HepG2 (cell line): ENCODE results near the gene GGA1. TPM values are rescaled to one million over a fixed set of nuclear protein-coding genes. Genes with fewer than 3 reads are reported as not detected.

Experiments
- ISL2 ChIP-seq: sonication (generic); formaldehyde crosslinking; IDR thresholded peaks from 2 replicates; pipeline ENCODE4 v1.5.0; 2020; ENCODE audit warnings: missing genetic modification reagents
- MAX ChIP-seq: IDR thresholded peaks from 2 replicates; pipeline ENCODE4 v1.6.1; 2012; ENCODE audit warnings: inconsistent platforms
- MLLT10 ChIP-seq: sonication (generic); formaldehyde crosslinking; IDR thresholded peaks from 2 replicates; pipeline ENCODE4 v1.4.0; 2020; ENCODE audit warnings: missing genetic modification reagents
- MTF1 ChIP-seq: sonication (generic); formaldehyde crosslinking; IDR thresholded peaks from 2 replicates; pipeline ENCODE4 v1.5.0; 2020; ENCODE audit warnings: missing genetic modification reagents
- PHF20 ChIP-seq: sonication (generic); formaldehyde crosslinking; IDR thresholded peaks from 2 replicates; pipeline ENCODE4 v1.5.0; 2020; ENCODE audit warnings: mild to moderate bottlenecking, missing genetic modification reagents
- POGZ ChIP-seq: sonication (generic); formaldehyde crosslinking; IDR thresholded peaks from 2 replicates; pipeline ENCODE4 v1.4.0; 2020; ENCODE audit warnings: mild to moderate bottlenecking, missing genetic modification reagents
- SOX13 ChIP-seq, 3 experiments: fragments of 450-650 bp in 1 of 3; sonication (generic) in 1 of 3; formaldehyde crosslinking in 1 of 3; IDR thresholded peaks in 2 of 3; conservative IDR thresholded peaks in 1 of 3; 2 replicates each; pipeline versions ENCODE4 v1.5.0 to v1.6.1; 2016 to 2020; ENCODE audit warnings: antibody characterized with exemption in 1 of 3, mild to moderate bottlenecking in 1 of 3, missing compliant biosample characterization in 1 of 3, missing genetic modification reagents in 1 of 3, moderate library complexity in 1 of 3
- ZNF337 ChIP-seq: sonication (generic); formaldehyde crosslinking; IDR thresholded peaks from 2 replicates; pipeline ENCODE4 v1.5.1; 2020; ENCODE audit warnings: missing genetic modification reagents, low read depth, mild to moderate bottlenecking, borderline replicate concordance
- ZNF550 ChIP-seq: sonication (generic); formaldehyde crosslinking; IDR thresholded peaks from 2 replicates; pipeline ENCODE4 v1.4.0; 2020; ENCODE audit warnings: mild to moderate bottlenecking, missing genetic modification reagents, borderline replicate concordance
- ZNF619 ChIP-seq: sonication (generic); formaldehyde crosslinking; IDR thresholded peaks from 2 replicates; pipeline ENCODE4 v1.4.0; 2020; ENCODE audit warnings: mild to moderate bottlenecking, missing genetic modification reagents
- polyA plus RNA-seq, 8 experiments: library from polyadenylated mRNA; depleted of rRNA in 3 of 8; stranded (reverse) in 7 of 8; unstranded in 1 of 8; fragments of >200 nt; fragmentation: Illumina TruSeq in 4 of 8; extraction: Trizol in 4 of 8; gene quantifications; 2 replicates each; pipeline versions ENCODE4 v1.2.1 to v1.2.3, GENCODE V29; 2011 to 2016; ENCODE audit warnings: low read depth in 4 of 8, missing spikeins in 1 of 8, mixed read lengths in 1 of 8; ENCODE audit not compliant: insufficient read depth in 1 of 8
- total RNA-seq, 5 experiments: library from RNA; depleted of rRNA; stranded (reverse); fragments of >200 nt; fragmentation: Illumina TruSeq; extraction: Trizol; gene quantifications; 2 replicates each; pipeline ENCODE4 v1.2.3, GENCODE V29; 2016; ENCODE audit warnings: low read depth in 1 of 5
- TF ChIP-seq, protein P1 (sequence below), 2 experiments: sonication (generic) in 1 of 2; formaldehyde crosslinking in 1 of 2; IDR thresholded peaks; 2 replicates each; pipeline versions ENCODE4 v1.4.0 to v1.6.1; 2016 to 2020; ENCODE audit warnings: borderline replicate concordance in 1 of 2, low read depth in 1 of 2, mild to moderate bottlenecking in 1 of 2, missing genetic modification reagents in 1 of 2
- TF ChIP-seq, protein P2 (sequence below): sonication (generic); formaldehyde crosslinking; IDR thresholded peaks from 2 replicates; pipeline ENCODE4 v1.5.1; 2020; ENCODE audit warnings: mild to moderate bottlenecking, missing genetic modification reagents, moderate library complexity
- TF ChIP-seq, protein P3 (sequence below): sonication (generic); formaldehyde crosslinking; conservative IDR thresholded peaks from 2 replicates; pipeline ENCODE4 v1.5.0; 2020; ENCODE audit warnings: missing genetic modification reagents
- TF ChIP-seq, protein P4 (sequence below): sonication (generic); formaldehyde crosslinking; IDR thresholded peaks from 2 replicates; pipeline ENCODE4 v1.8.0; 2022; ENCODE audit warnings: missing genetic modification reagents, low read depth, mild to moderate bottlenecking, borderline replicate concordance

The GGA1 gene
- total and polyA plus RNA-seq, 2 of the 13 experiments (the other 11 are each of a cell fraction or from before 2014, with no cell fraction given), result 29.1 to 87.2 TPM

DNA sequence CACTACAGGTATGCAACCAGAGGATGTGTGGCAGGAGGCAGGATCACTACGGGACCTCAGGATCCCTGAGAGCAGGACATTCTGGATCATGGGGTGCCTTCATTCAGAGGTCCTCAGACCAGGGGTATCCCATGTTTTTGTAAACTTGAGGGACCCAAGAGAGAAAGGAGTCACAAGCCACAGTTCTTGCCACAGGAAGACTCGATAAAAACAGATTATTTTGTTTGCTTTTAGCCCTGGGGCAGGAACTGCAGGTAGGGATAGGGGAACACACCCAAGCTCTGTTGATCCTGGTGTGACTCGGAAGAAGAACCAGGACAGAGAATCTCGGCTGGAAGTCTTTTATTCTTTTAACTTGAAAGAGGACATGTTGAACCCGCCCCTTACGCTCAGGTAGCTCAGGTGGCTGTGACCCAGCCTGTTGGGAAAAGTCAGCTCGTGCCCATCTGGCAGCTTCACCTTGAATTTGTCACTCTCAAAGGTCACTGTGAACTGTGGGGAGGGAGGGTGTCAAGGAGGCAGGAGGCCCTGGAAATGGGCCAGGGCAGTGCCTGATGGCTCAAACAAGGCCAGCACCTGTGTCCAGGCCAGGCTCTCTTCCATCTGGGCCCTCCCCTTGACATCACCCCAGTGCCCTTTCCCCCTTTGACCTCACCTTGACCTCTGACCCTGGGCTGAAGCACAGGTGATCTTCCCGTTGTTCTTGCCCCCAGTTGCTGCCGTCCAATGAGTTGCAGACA, 38.5 kb upstream of the GGA1 start (continued):
- TF ChIP-seq, protein P1, sequence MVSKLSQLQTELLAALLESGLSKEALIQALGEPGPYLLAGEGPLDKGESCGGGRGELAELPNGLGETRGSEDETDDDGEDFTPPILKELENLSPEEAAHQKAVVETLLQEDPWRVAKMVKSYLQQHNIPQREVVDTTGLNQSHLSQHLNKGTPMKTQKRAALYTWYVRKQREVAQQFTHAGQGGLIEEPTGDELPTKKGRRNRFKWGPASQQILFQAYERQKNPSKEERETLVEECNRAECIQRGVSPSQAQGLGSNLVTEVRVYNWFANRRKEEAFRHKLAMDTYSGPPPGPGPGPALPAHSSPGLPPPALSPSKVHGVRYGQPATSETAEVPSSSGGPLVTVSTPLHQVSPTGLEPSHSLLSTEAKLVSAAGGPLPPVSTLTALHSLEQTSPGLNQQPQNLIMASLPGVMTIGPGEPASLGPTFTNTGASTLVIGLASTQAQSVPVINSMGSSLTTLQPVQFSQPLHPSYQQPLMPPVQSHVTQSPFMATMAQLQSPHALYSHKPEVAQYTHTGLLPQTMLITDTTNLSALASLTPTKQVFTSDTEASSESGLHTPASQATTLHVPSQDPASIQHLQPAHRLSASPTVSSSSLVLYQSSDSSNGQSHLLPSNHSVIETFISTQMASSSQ (IDR thresholded peaks at IDR 0.05; ENCODE audit: low read depth), result no peak
- TF ChIP-seq, protein P1 (CRISPR knock-in tag; IDR thresholded peaks at IDR 0.05; ENCODE audit: borderline replicate concordance), result no peak
- TF ChIP-seq, protein P2, sequence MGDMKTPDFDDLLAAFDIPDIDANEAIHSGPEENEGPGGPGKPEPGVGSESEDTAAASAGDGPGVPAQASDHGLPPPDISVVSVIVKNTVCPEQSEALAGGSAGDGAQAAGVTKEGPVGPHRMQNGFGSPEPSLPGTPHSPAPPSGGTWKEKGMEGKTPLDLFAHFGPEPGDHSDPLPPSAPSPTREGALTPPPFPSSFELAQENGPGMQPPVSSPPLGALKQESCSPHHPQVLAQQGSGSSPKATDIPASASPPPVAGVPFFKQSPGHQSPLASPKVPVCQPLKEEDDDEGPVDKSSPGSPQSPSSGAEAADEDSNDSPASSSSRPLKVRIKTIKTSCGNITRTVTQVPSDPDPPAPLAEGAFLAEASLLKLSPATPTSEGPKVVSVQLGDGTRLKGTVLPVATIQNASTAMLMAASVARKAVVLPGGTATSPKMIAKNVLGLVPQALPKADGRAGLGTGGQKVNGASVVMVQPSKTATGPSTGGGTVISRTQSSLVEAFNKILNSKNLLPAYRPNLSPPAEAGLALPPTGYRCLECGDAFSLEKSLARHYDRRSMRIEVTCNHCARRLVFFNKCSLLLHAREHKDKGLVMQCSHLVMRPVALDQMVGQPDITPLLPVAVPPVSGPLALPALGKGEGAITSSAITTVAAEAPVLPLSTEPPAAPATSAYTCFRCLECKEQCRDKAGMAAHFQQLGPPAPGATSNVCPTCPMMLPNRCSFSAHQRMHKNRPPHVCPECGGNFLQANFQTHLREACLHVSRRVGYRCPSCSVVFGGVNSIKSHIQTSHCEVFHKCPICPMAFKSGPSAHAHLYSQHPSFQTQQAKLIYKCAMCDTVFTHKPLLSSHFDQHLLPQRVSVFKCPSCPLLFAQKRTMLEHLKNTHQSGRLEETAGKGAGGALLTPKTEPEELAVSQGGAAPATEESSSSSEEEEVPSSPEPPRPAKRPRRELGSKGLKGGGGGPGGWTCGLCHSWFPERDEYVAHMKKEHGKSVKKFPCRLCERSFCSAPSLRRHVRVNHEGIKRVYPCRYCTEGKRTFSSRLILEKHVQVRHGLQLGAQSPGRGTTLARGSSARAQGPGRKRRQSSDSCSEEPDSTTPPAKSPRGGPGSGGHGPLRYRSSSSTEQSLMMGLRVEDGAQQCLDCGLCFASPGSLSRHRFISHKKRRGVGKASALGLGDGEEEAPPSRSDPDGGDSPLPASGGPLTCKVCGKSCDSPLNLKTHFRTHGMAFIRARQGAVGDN (CRISPR knock-in tag), result peak; percentile 62
- TF ChIP-seq POGZ (peak; percentile 31), MLLT10 (no peak), ZNF337 (CRISPR knock-in tag) (no peak; the same call in 1 of the 2 replicates), MAX (peak; percentile 61; the same call in 1 of the 2 replicates), ZNF550 (CRISPR knock-in tag) (no peak), PHF20 (0 out of 2 replicates have a peak, but pooled peaks have one; percentile 21), ISL2 (CRISPR knock-in tag) (peak; percentile 22; the same call in 1 of the 2 replicates), SOX13 (IDR thresholded peaks at IDR 0.05) (no peak), SOX13 (CRISPR knock-in tag; conservative IDR thresholded peaks at IDR 0.05 in 1 of 2, IDR thresholded peaks at IDR 0.05 in 1 of 2) (0 out of 4 replicates have a peak, but pooled peaks of 1 of the 2 experiments have one; percentile 24), ZNF619 (CRISPR knock-in tag) (no peak), MTF1 (CRISPR knock-in tag) (no peak)
- TF ChIP-seq, protein P3, sequence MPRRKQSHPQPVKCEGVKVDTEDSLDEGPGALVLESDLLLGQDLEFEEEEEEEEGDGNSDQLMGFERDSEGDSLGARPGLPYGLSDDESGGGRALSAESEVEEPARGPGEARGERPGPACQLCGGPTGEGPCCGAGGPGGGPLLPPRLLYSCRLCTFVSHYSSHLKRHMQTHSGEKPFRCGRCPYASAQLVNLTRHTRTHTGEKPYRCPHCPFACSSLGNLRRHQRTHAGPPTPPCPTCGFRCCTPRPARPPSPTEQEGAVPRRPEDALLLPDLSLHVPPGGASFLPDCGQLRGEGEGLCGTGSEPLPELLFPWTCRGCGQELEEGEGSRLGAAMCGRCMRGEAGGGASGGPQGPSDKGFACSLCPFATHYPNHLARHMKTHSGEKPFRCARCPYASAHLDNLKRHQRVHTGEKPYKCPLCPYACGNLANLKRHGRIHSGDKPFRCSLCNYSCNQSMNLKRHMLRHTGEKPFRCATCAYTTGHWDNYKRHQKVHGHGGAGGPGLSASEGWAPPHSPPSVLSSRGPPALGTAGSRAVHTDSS (CRISPR knock-in tag), result no peak
- TF ChIP-seq, protein P4, sequence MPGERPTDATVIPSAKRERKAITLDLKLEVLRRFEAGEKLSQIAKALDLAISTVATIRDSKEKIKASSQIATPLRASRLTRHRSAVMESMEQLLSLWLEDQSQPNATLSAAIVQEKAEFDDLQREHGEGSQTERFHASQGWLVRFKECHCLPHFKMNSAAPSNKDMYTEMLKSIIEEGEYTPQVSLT (CRISPR knock-in tag), result no peak
